Omental fat pad (tissue), 4 donors: ENCODE measurements around the gene ECD. TPM values are rescaled to one million over a fixed set of nuclear protein-coding genes. Genes with fewer than 3 reads are reported as not detected.

Experiments used
- ATAC-seq: fragments of 150-250 bp; one replicate; pipeline ENCODE4 v1.9.1; 2016; ENCODE audit warnings: mild to moderate bottlenecking, moderate library complexity; ENCODE audit not compliant: low FRiP score
- DNase-seq: peaks from one replicate; pipeline ENCODE4 v3.0.0-alpha.2; 2019; ENCODE audit warnings: low spot score
- CTCF ChIP-seq, 3 donors: fragments of 450-650 bp; IDR thresholded peaks; one replicate each; pipeline ENCODE4 v1.5.1; 2016 to 2017; ENCODE audit warnings: antibody characterized with exemption in 3 of 3, mild to moderate bottlenecking in 3 of 3, moderate library complexity in 2 of 3
- small RNA-seq: library from RNA; depleted of rRNA; stranded (forward); fragments of <200 nt; gene quantifications from one replicate; pipeline ENCODE3, GENCODE V24; 2016
- total RNA-seq, 4 donors: library from RNA; depleted of rRNA; stranded (reverse); fragments of >200 nt; gene quantifications; one replicate each; pipeline ENCODE4 v1.1.0, GENCODE V29; 2016

ECD gene
- total RNA-seq, 4 donors from 2014 or later: 24.9 to 43.4 (median 35.5) TPM

- no peak for TF ChIP-seq CTCF (IDR thresholded peaks at IDR 0.05)
- no peak for ATAC-seq
- no peak for DNase-seq
Measured at GRCh38 chr10:73093922-73094850, 73.6 kb downstream of the ECD start.

DNA sequence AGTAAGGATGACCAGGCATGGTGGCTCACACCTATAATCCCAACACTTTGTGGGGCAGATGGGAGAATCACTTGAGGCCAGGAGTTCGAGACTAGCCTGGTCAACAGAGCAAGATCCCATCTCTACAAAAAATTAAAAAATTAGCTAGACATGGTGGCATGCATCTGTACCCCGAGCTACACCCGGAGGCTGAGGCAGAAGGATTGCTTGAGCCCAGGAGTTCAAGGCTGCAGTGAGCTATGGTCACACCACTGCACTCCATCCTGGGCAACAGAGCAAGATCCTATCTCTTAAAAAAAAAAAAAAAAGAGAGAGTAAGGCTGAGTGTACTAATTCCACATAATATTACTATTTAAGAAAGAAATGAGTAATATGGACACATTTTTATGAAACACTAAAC, 75.0 kb downstream of the ECD start:
- ATAC-seq (no peak), DNase-seq (no peak)
- TF ChIP-seq CTCF (IDR thresholded peaks at IDR 0.05): no peak

DNA sequence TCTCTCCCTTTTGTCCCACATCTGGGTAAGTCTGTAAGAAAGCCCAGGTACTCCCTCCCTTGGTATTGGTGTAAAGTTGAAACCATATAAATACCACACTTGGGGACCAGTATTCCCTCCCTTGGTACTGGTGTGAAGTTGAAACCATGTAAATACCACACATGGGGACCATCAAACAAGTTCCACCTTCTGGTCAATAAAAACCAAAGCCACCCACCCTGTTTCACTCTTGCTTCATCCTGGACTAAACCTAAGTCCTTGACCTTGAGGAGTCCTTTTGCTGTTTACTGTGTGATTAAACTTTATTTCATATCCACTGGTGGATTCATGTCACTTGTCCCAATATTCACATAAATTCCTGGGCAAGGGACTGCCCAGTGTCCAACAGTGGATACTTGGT, 79.5 kb downstream of the ECD start:
- no peak for ATAC-seq
- no peak for TF ChIP-seq CTCF (IDR thresholded peaks at IDR 0.05)
- no peak for DNase-seq

- no peak for TF ChIP-seq CTCF (IDR thresholded peaks at IDR 0.05)
- ATAC-seq (no peak), DNase-seq (no peak)
Measured at GRCh38 chr10:73086816-73087215, 81.0 kb downstream of the ECD start.

DNA sequence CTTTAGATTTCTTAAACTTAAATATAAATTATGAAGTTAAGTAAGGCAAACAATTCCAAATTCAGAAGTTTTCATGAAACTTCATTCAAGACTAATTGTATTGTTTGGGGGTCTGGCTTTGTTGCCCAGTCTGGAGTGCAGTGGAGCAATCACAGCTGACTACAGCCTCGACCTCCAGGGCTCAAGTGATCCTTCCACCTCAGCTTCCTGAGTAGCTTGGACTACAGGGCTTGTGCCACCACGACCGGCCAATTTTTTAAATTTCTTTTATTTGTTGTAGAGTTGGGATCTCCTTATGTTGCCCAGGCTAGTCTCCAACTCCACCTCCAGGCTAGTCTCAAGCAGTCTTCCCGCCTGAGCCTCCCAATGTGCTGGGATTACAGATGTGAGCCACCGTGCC, 83.6 kb downstream of the ECD start:
- no peak for ATAC-seq
- DNase-seq: no peak
- TF ChIP-seq CTCF (IDR thresholded peaks at IDR 0.05): no peak

Small RNA genes lying within 50 kb of the gene (small RNA-seq; reads per million reads assigned to genes)
- gene RF00019: not detected
- gene SNORA11F: 1.0 reads per million

Other genes starting within 250 kb of the ECD start
- not detected for gene PLA2G12B, start 213.2 kb downstream of the ECD start, total RNA-seq
- gene P4HA1, start 71.1 kb downstream of the ECD start, total RNA-seq: 10 to 100 TPM; 22.0 to 41.4 (median 37.8) TPM
- 1 to 10 TPM; 1.6 to 2.4 (median 2.2) TPM for gene NUDT13, start 57.6 kb downstream of the ECD start, total RNA-seq
- gene FAM149B1, start 111 bp upstream of the ECD start, total RNA-seq: 10 to 100 TPM; 14.2 to 20.0 (median 16.6) TPM
- gene DNAJC9, start 79.2 kb upstream of the ECD start, total RNA-seq: 10 to 100 TPM in 2 of 4 donors, 1 to 10 TPM in 2; 5.9 to 14.8 (median 11.6) TPM
- gene MRPS16, start 84.6 kb upstream of the ECD start, total RNA-seq: 10 to 100 TPM; 35.8 to 47.9 (median 39.9) TPM
- 1 to 10 TPM; 2.0 to 3.2 (median 3.0) TPM for gene CFAP70, start 190.9 kb upstream of the ECD start, total RNA-seq
- 100 to 1,000 TPM in 3 of 4 donors, 10 to 100 TPM in 1; 99.6 to 115 (median 112) TPM for gene ANXA7, start 246.1 kb upstream of the ECD start, total RNA-seq